ENCODE data around the gene RPL23.

DNA sequence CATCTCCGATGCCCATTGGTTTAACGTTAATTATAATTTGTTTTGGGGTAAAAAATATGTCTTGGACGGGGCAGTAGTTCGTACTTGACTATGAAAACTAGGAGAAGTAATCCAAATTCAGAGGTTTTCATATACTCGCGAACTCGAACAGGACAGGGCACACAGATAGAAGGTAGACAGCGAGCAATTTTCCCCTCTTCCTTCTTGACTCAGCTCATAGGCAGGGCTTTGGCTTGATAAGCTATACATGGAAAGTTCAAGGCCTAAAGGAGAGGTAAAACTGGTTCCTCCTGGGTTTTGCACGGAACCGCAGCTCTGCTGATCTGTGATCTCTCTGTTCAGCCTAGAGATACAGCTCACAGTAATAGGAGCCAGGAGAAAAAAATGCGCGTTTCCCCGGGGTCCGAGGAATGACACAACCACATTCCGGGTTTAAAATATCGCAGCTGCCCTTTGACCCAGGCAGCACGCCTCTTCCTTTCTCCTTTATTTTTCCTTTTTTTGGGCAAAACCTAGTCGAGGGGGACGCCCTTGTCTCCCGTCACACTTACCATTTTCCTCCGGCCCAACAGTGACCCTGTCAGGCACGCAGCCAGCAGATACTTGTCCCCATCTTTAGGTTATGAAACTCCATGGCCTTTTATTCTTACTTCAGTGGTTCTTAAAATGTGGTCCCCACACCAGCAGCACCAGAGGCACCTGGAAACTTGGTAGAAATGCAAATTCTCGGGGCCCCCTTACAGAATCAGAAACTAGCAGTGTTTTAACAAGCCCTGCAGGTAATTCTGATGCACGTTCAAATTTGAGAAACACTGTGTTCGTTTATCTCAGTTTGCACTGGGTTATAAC lies 14.7 kb upstream of the RPL23 start:
- TF ChIP-seq, protein P1, sequence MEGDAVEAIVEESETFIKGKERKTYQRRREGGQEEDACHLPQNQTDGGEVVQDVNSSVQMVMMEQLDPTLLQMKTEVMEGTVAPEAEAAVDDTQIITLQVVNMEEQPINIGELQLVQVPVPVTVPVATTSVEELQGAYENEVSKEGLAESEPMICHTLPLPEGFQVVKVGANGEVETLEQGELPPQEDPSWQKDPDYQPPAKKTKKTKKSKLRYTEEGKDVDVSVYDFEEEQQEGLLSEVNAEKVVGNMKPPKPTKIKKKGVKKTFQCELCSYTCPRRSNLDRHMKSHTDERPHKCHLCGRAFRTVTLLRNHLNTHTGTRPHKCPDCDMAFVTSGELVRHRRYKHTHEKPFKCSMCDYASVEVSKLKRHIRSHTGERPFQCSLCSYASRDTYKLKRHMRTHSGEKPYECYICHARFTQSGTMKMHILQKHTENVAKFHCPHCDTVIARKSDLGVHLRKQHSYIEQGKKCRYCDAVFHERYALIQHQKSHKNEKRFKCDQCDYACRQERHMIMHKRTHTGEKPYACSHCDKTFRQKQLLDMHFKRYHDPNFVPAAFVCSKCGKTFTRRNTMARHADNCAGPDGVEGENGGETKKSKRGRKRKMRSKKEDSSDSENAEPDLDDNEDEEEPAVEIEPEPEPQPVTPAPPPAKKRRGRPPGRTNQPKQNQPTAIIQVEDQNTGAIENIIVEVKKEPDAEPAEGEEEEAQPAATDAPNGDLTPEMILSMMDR (IDR thresholded peaks at IDR 0.05) = no peak
- TF ChIP-seq POLR2A (IDR thresholded peaks at IDR 0.05) = no peak
